Keratinocyte (primary cell): ENCODE measurements around the gene CGNL1. TPM values are rescaled to one million over a fixed set of nuclear protein-coding genes. Genes with fewer than 3 reads are reported as not detected.

Experiments
- DNase-seq: peaks from one replicate; pipeline ENCODE4 v3.0.0-alpha.2; 2011; ENCODE audit warnings: low read depth, missing footprints, low spot score
- FAIRE-seq: peaks from 2 replicates; lab custom pipeline; 2011; peaks lifted over from hg19 to GRCh38; lab: Jason Lieb, UNC
- H2AFZ ChIP-seq: 2 replicates; pipeline ENCODE4 v1.6.0; 2012; ENCODE audit warnings: low read length, control low read depth, inconsistent platforms; ENCODE audit not compliant: control insufficient read depth
- H3K27ac ChIP-seq: 2 replicates; pipeline ENCODE4 v1.5.1; 2011; ENCODE audit warnings: low read length; ENCODE audit not compliant: control insufficient read depth, insufficient read depth
- H3K27me3 ChIP-seq: 3 replicates; pipeline ENCODE4 v1.6.0; 2011; ENCODE audit warnings: low read length; ENCODE audit not compliant: control insufficient read depth, insufficient read depth; ENCODE audit errors: extremely low read depth
- H3K36me3 ChIP-seq, 2 experiments: 2 replicates in 1 of 2; 3 replicates in 1 of 2; pipeline ENCODE4 v1.5.1; 2011; ENCODE audit warnings: low read length in 2 of 2, mild to moderate bottlenecking in 1 of 2; ENCODE audit not compliant: control insufficient read depth in 2 of 2, insufficient read depth in 2 of 2; ENCODE audit errors: extremely low read depth in 1 of 2
- H3K4me1 ChIP-seq: 3 replicates; pipeline ENCODE4 v1.5.1; 2011; ENCODE audit warnings: low read length; ENCODE audit not compliant: control insufficient read depth, insufficient read depth; ENCODE audit errors: extremely low read depth
- H3K4me2 ChIP-seq: 3 replicates; pipeline ENCODE4 v1.6.0; 2011; ENCODE audit warnings: low read depth, low read length; ENCODE audit not compliant: control insufficient read depth, insufficient read depth; ENCODE audit errors: extremely low read depth
- H3K4me3 ChIP-seq, 3 experiments: fragments of 200-600 bp in 1 of 3; sonication (generic) in 1 of 3; 2 replicates in 2 of 3; 3 replicates in 1 of 3; pipeline ENCODE4 v1.5.1; 2011 to 2016; ENCODE audit warnings: low read length in 3 of 3, mild to moderate bottlenecking in 3 of 3, control low read depth in 2 of 3, inconsistent platforms in 1 of 3, low read depth in 1 of 3, mixed read lengths in 1 of 3, mixed run types in 1 of 3, moderate library complexity in 1 of 3; ENCODE audit not compliant: control insufficient read depth in 2 of 3, insufficient read depth in 2 of 3; ENCODE audit errors: extremely low read depth in 1 of 3
- H3K79me2 ChIP-seq: 2 replicates; pipeline ENCODE4 v1.6.0; 2012; ENCODE audit warnings: low read length; ENCODE audit not compliant: control insufficient read depth, insufficient read depth
- H3K9ac ChIP-seq: 3 replicates; pipeline ENCODE4 v1.6.0; 2011; ENCODE audit warnings: low read length; ENCODE audit not compliant: control insufficient read depth, insufficient read depth; ENCODE audit errors: extremely low read depth
- H3K9me1 ChIP-seq: 3 replicates; pipeline ENCODE4 v1.6.0; 2011; ENCODE audit warnings: low read length; ENCODE audit not compliant: control insufficient read depth, insufficient read depth; ENCODE audit errors: extremely low read depth
- H3K9me3 ChIP-seq: 2 replicates; pipeline ENCODE4 v1.5.1; 2012; ENCODE audit warnings: low read depth, low read length; ENCODE audit not compliant: control insufficient read depth
- H4K20me1 ChIP-seq: 3 replicates; pipeline ENCODE4 v1.6.0; 2011; ENCODE audit warnings: low read length; ENCODE audit not compliant: control insufficient read depth, insufficient read depth; ENCODE audit errors: extremely low read depth
- CTCF ChIP-seq, 3 experiments: IDR thresholded peaks in 1 of 3; conservative IDR thresholded peaks in 1 of 3; optimal IDR thresholded peaks in 1 of 3; 2 replicates in 2 of 3; 3 replicates in 1 of 3; pipeline versions ENCODE3 to v1.5.1; 2011; ENCODE audit warnings: low read length in 3 of 3, mild to moderate bottlenecking in 3 of 3, moderate library complexity in 2 of 3, control low read depth in 1 of 3, inconsistent platforms in 1 of 3; ENCODE audit not compliant: insufficient read depth in 2 of 3; ENCODE audit errors: extremely low read depth in 1 of 3
- EZH2 ChIP-seq: IDR thresholded peaks from one replicate; pipeline ENCODE4 v1.6.1; 2012; ENCODE audit warnings: inconsistent platforms, mild to moderate bottlenecking, low read length, moderate library complexity
- dilution Hi-C: fragments of 300-500 bp; cut with MboI; formaldehyde crosslinking; loops from one replicate; pipeline ENCODE4 v1.7.0; 2020; ENCODE audit warnings: low sequenced_read_pairs; ENCODE audit not compliant: extremely low pct_ligation_motif_present
- polyA plus RNA-seq, 5 experiments: library from polyadenylated mRNA; depleted of rRNA in 3 of 5; stranded (reverse) in 3 of 5; stranded (forward) in 1 of 5; unstranded in 1 of 5; fragments of >200 nt; gene quantifications; 1 replicate in 1 of 5; 2 replicates in 3 of 5; 3 replicates in 1 of 5; pipeline versions ENCODE4 v1.2.1 to v1.2.3, GENCODE V29; 2011 to 2012; ENCODE audit warnings: missing spikeins in 2 of 5, low read depth in 1 of 5, low replicate concordance in 1 of 5

Gene CGNL1
- polyA plus RNA-seq, 1 donor (not counting 4 experiments of a cell fraction or from before 2014, with no cell fraction given), result 0.05 TPM

GRCh38 chr15:57470543-57470942, 94.2 kb downstream of the CGNL1 start:
- no peak for FAIRE-seq
- TF ChIP-seq EZH2 (no peak), CTCF (optimal IDR thresholded peaks at IDR 0.05 in 1 of 3, IDR thresholded peaks at IDR 0.05 in 1 of 3, conservative IDR thresholded peaks at IDR 0.05 in 1 of 3; ENCODE audit: extremely low read depth in 1 of 3, insufficient read depth in 2 of 3, low read length in 3 of 3) (no peak)
- Histone ChIP-seq H2AFZ (no peak overlapping the region), H3K4me1 (no peaks in the 10 kb centered on the region), H3K9me1 (no peaks in the 10 kb centered on the region), H3K9ac (no peak overlapping the region), H3K4me2 (no peak overlapping the region), H3K27ac (no peak overlapping the region), H3K79me2 (no peaks in the 10 kb centered on the region), H4K20me1 (no peaks in the 10 kb centered on the region), H3K9me3 (no peaks in the 10 kb centered on the region), H3K4me3 (no peak overlapping the region), H3K36me3 (no peaks in the 10 kb centered on the region), H3K27me3 (no peaks in the 10 kb centered on the region)
- DNase-seq, result no peak
- dilution Hi-C loops, result no loop called here

DNA sequence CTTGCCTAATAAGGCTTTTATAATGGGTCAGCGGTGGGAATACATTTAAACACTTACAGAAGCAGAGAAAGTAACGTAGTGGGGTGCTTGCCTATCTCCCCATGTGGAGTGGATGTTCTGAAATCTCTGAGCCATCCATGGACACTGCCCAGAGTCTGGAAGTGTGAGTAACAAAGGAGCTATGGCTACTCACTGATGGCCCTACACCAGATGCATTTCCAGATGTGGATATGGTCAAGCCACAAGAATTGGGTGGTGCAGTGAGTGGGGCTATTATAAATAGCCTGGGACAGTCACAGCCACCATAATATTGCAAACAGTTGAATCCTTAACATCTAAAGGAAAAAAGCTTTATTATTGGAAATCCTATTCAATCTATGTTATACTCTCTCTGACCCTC, 96.6 kb downstream of the CGNL1 start:
- Histone ChIP-seq H3K79me2 (no peaks in the 10 kb centered on the region), H3K27me3 (no peaks in the 10 kb centered on the region), H4K20me1 (no peaks in the 10 kb centered on the region), H3K9me1 (no peaks in the 10 kb centered on the region), H3K4me3 (no peak overlapping the region), H3K9ac (no peak overlapping the region), H3K4me2 (no peak overlapping the region), H3K9me3 (no peaks in the 10 kb centered on the region), H3K4me1 (peaks cover 8% of the 10 kb centered on the region), H2AFZ (no peak overlapping the region), H3K36me3 (no peaks in the 10 kb centered on the region), H3K27ac (no peak overlapping the region)
- dilution Hi-C loops, result no loop called here
- TF ChIP-seq EZH2, result no peak
- TF ChIP-seq CTCF (optimal IDR thresholded peaks at IDR 0.05 in 1 of 3, IDR thresholded peaks at IDR 0.05 in 1 of 3, conservative IDR thresholded peaks at IDR 0.05 in 1 of 3; ENCODE audit: extremely low read depth in 1 of 3, insufficient read depth in 2 of 3, low read length in 3 of 3), result no peak
- no peak for FAIRE-seq
- DNase-seq, result no peak
